NCI-H748 (cell line): ENCODE data around the gene GPN1.
A peak's percentile ranks its signal among the peaks of the same experiment; 100 is the strongest.
"Not testable (repeated sequence)": the region's sequence is repeated elsewhere in the genome, so short reads cannot be mapped to it uniquely, and the experiment has no call there.

Experiments used
- DNase-seq: peaks from one replicate; lab custom pipeline; 2025; ENCODE audit not compliant: unreplicated experiment; lab: John Stamatoyannopoulos, UW

Gene GPN1

GRCh38 chr2:27628767-27629709 is at the start of gene GPN1, which contains the start of gene CCDC121:
Gene GPN1, plus strand, starts transcription at chr2:27629050. Its CDS starts 9 bp downstream, at chr2:27629059.
Gene CCDC121, minus strand, starts transcription at chr2:27629012. Its CDS starts 1,213 bp downstream, at chr2:27627799.
- DNase-seq, result peak; percentile 91

GRCh38 chr2:27581417-27582128 is 47.3 kb upstream of the GPN1 start:
- DNase-seq, result no peak

GRCh38 chr2:27582129-27582694 is 46.6 kb upstream of the GPN1 start:
- peak; percentile 39 for DNase-seq

- DNase-seq, result peak; percentile 98
These were observed 46.0 kb upstream of the GPN1 start, which contains the start of gene ZNF512 for GRCh38 chr2:27582695-27583389. Gene ZNF512, plus strand, starts transcription at chr2:27583042. Its CDS starts 71 bp downstream, at chr2:27583113.

GRCh38 chr2:27583390-27583915 is 45.4 kb upstream of the GPN1 start:
- peak; percentile 40 for DNase-seq

- DNase-seq, result no peak
These were observed 44.3 kb upstream of the GPN1 start for GRCh38 chr2:27584597-27584996.

- no peak for DNase-seq
These were observed 41.8 kb upstream of the GPN1 start for GRCh38 chr2:27587025-27587424.

- no peak for DNase-seq
These were observed 40.5 kb upstream of the GPN1 start for GRCh38 chr2:27588308-27588707.

GRCh38 chr2:27591745-27592144 is 37.1 kb upstream of the GPN1 start:
- DNase-seq, result no peak

- DNase-seq, result no peak
These were observed 35.6 kb upstream of the GPN1 start for GRCh38 chr2:27593240-27593639.

GRCh38 chr2:27594020-27594703 is 34.7 kb upstream of the GPN1 start:
- not testable (repeated sequence) for DNase-seq

- DNase-seq, result not testable (repeated sequence)
These were observed 33.4 kb upstream of the GPN1 start for GRCh38 chr2:27595412-27595811.

GRCh38 chr2:27596627-27597026 is 32.2 kb upstream of the GPN1 start:
- no peak for DNase-seq

- DNase-seq, result no peak
These were observed 22.2 kb upstream of the GPN1 start for GRCh38 chr2:27606611-27607010.

- DNase-seq, result no peak
These were observed 14.9 kb upstream of the GPN1 start for GRCh38 chr2:27613985-27614384.

- no peak for DNase-seq
These were observed 13.5 kb upstream of the GPN1 start for GRCh38 chr2:27615316-27615715.

- DNase-seq, result no peak
These were observed 7.3 kb upstream of the GPN1 start for GRCh38 chr2:27621524-27621923.

- no peak for DNase-seq
These were observed 5.9 kb upstream of the GPN1 start for GRCh38 chr2:27622921-27623384.

GRCh38 chr2:27624943-27625342 is 3.9 kb upstream of the GPN1 start:
- DNase-seq, result no peak

GRCh38 chr2:27626323-27626722 is 2.5 kb upstream of the GPN1 start:
- DNase-seq, result not testable (repeated sequence)
